GM12878 (cell line): ENCODE results near the gene TTC1. TPM values are rescaled to one million over a fixed set of nuclear protein-coding genes. Genes with fewer than 3 reads are reported as not detected.

ENCODE experiments used
- ATAC-seq: fragments of 200-7000 bp; cut with Tn5 transposase; 3 replicates; pipeline ENCODE4 v1.9.1; 2020; ENCODE audit warnings: mild to moderate bottlenecking, moderate library complexity
- BruUV-seq: library from RNA; stranded (reverse); fragments of 400-500 nt; replicated peaks from 2 replicates; lab custom pipeline; 2021; lab: Mats Ljungman, UMichigan
- CTCF ChIA-PET: fragments of 300-600 bp; sonication (Branson Sonifier 250); formaldehyde crosslinking; extraction: SDS; loops from one replicate; lab custom pipeline; 2021; ENCODE audit warnings: inconsistent platforms; lab: Yijun Ruan, JAX
- POLR2A ChIA-PET: fragments of 350-600 bp; formaldehyde crosslinking; extraction: SDS; loops from one replicate; lab custom pipeline; 2021; ENCODE audit warnings: inconsistent platforms; lab: Charles Lee
- RAD21 ChIA-PET: fragments of 300-600 bp; sonication (Branson Sonifier 250); formaldehyde crosslinking; loops from one replicate; lab custom pipeline; 2023; ENCODE audit warnings: antibody characterized with exemption; ENCODE audit not compliant: unreplicated experiment; lab: Charles Lee
- SMC1A ChIA-PET: fragments of 300-600 bp; sonication (Branson Sonifier 250); formaldehyde crosslinking; loops from one replicate; lab custom pipeline; 2023; ENCODE audit not compliant: unreplicated experiment, uncharacterized antibody; lab: Charles Lee
- DNase-seq: peaks from one replicate; pipeline ENCODE4 v3.0.0-alpha.2; 2011; ENCODE audit warnings: low read depth, low spot score
- FAIRE-seq: peaks from 3 replicates; lab custom pipeline; 2011; peaks lifted over from hg19 to GRCh38; lab: Jason Lieb, UNC
- H2AFZ ChIP-seq: 2 replicates; pipeline ENCODE4 v1.6.0; 2011; ENCODE audit warnings: low read depth, low read length, control low read depth; ENCODE audit not compliant: control insufficient read depth
- H3K27ac ChIP-seq: 2 replicates; pipeline ENCODE4 v1.5.1; 2011; ENCODE audit warnings: control low read depth; ENCODE audit not compliant: control insufficient read depth, insufficient read depth
- H3K27me3 ChIP-seq, 2 experiments: replicated peaks in 1 of 2; 2 replicates each; pipeline versions ENCODE4 v1.6.0 to v1.6.1; 2011; ENCODE audit warnings: low read length in 1 of 2; ENCODE audit not compliant: control insufficient read depth in 2 of 2, insufficient read depth in 2 of 2
- H3K36me3 ChIP-seq, 2 experiments: 2 replicates each; pipeline ENCODE4 v1.5.1; 2011; ENCODE audit warnings: low read length in 1 of 2; ENCODE audit not compliant: control insufficient read depth in 2 of 2, insufficient read depth in 2 of 2
- H3K4me1 ChIP-seq: 2 replicates; pipeline ENCODE4 v1.6.1; 2011; ENCODE audit warnings: mild to moderate bottlenecking, low read length, moderate library complexity, mixed read lengths; ENCODE audit not compliant: control insufficient read depth, insufficient read depth
- H3K4me2 ChIP-seq: 2 replicates; pipeline ENCODE4 v1.6.0; 2011; ENCODE audit warnings: control low read depth; ENCODE audit not compliant: control insufficient read depth, insufficient read depth
- H3K4me3 ChIP-seq: fragments of 200-600 bp; sonication (generic); 2 replicates; pipeline ENCODE4 v1.5.1; 2016
- H3K79me2 ChIP-seq: 2 replicates; pipeline ENCODE4 v1.6.0; 2011; ENCODE audit warnings: low read length; ENCODE audit not compliant: control insufficient read depth, insufficient read depth
- H3K9ac ChIP-seq: 2 replicates; pipeline ENCODE4 v1.8.0; 2011; ENCODE audit warnings: low read length, control low read depth, mixed read lengths; ENCODE audit not compliant: control insufficient read depth, insufficient read depth
- H3K9me3 ChIP-seq: replicated peaks from 3 replicates; pipeline ENCODE4 v1.5.1; 2011; ENCODE audit warnings: mild to moderate bottlenecking, low read length; ENCODE audit not compliant: control insufficient read depth, insufficient read depth
- H4K20me1 ChIP-seq: 2 replicates; pipeline ENCODE4 v1.6.0; 2011; ENCODE audit not compliant: control insufficient read depth, insufficient read depth
- BACH1 ChIP-seq: fragments of 450-650 bp; IDR thresholded peaks from 2 replicates; pipeline ENCODE4 v1.6.1; 2017; ENCODE audit warnings: mild to moderate bottlenecking, borderline replicate concordance
- BHLHE40 ChIP-seq, 2 experiments: fragments of 450-650 bp in 1 of 2; IDR thresholded peaks; 2 replicates each; pipeline ENCODE4 v1.6.1; 2011 to 2017; ENCODE audit warnings: low read depth in 2 of 2, borderline replicate concordance in 1 of 2, improper control_type of control experiment in 1 of 2, low read length in 1 of 2, mild to moderate bottlenecking in 1 of 2
- CREB1 ChIP-seq: IDR thresholded peaks from 2 replicates; pipeline ENCODE4 v1.6.1; 2012; ENCODE audit warnings: low read depth, mild to moderate bottlenecking, inconsistent platforms
- CTCF ChIP-seq, 3 experiments: IDR thresholded peaks in 2 of 3; conservative IDR thresholded peaks in 1 of 3; 2 replicates each; pipeline ENCODE4 v1.5.1; 2011; ENCODE audit warnings: low read depth in 3 of 3, low read length in 3 of 3, mild to moderate bottlenecking in 3 of 3, control low read depth in 2 of 3, moderate library complexity in 2 of 3, inconsistent platforms in 1 of 3, mixed read lengths in 1 of 3; ENCODE audit not compliant: control insufficient read depth in 2 of 3, insufficient read depth in 1 of 3; ENCODE audit errors: extremely low read depth in 1 of 3
- ESRRA ChIP-seq: IDR thresholded peaks from 2 replicates; pipeline ENCODE4 v1.6.1; 2012; ENCODE audit warnings: mild to moderate bottlenecking, low read length, improper control_type of control experiment
- HDAC6 ChIP-seq: fragments of 200-600 bp; sonication (generic); IDR thresholded peaks from one replicate; pipeline ENCODE4 v1.8.0; 2017; ENCODE audit warnings: antibody characterized with exemption; ENCODE audit not compliant: unreplicated experiment
- JUND ChIP-seq: IDR thresholded peaks from 2 replicates; pipeline ENCODE4 v1.6.1; 2012; ENCODE audit warnings: low read depth, mild to moderate bottlenecking, low read length, improper control_type of control experiment, moderate library complexity
- MLLT1 ChIP-seq: fragments of 450-650 bp; IDR thresholded peaks from 2 replicates; pipeline ENCODE4 v1.6.1; 2016; ENCODE audit warnings: mild to moderate bottlenecking
- PAX8 ChIP-seq: fragments of 450-650 bp; IDR thresholded peaks from 2 replicates; pipeline ENCODE4 v1.6.1; 2017; ENCODE audit warnings: mild to moderate bottlenecking, moderate library complexity
- RAD21 ChIP-seq: IDR thresholded peaks from 2 replicates; pipeline ENCODE4 v1.6.1; 2011; ENCODE audit warnings: mild to moderate bottlenecking, low read depth, low read length, moderate library complexity; ENCODE audit not compliant: insufficient read depth
- SMAD1 ChIP-seq: fragments of 450-650 bp; IDR thresholded peaks from 2 replicates; pipeline ENCODE4 v1.6.1; 2018; ENCODE audit warnings: mild to moderate bottlenecking, low read depth; ENCODE audit not compliant: partially characterized antibody
- SMARCA5 ChIP-seq: fragments of 450-650 bp; IDR thresholded peaks from 2 replicates; pipeline ENCODE4 v1.6.1; 2017; ENCODE audit warnings: mild to moderate bottlenecking
- SMC3 ChIP-seq: IDR thresholded peaks from 2 replicates; pipeline ENCODE4 v1.6.1; 2011; ENCODE audit warnings: low read length, improper control_type of control experiment, borderline replicate concordance
- SP1 ChIP-seq: IDR thresholded peaks from one replicate; pipeline ENCODE4 v1.6.1; 2011; ENCODE audit warnings: low read depth, low read length
- SREBF2 ChIP-seq: IDR thresholded peaks from 2 replicates; pipeline ENCODE4 v1.6.1; 2012; ENCODE audit warnings: mild to moderate bottlenecking, low read length
- SUZ12 ChIP-seq: fragments of 200-600 bp; sonication (generic); IDR thresholded peaks from one replicate; pipeline ENCODE4 v1.6.1; 2018; ENCODE audit warnings: antibody characterized with exemption, mild to moderate bottlenecking; ENCODE audit not compliant: unreplicated experiment
- TCF12 ChIP-seq: IDR thresholded peaks from 2 replicates; pipeline ENCODE4 v1.6.1; 2011; ENCODE audit warnings: low read depth, mild to moderate bottlenecking, low read length
- TCF3 ChIP-seq: IDR thresholded peaks from 2 replicates; pipeline ENCODE4 v1.6.1; 2012; ENCODE audit warnings: low read depth, mild to moderate bottlenecking, low read length, borderline replicate concordance; ENCODE audit not compliant: insufficient read depth
- YY1 ChIP-seq: IDR thresholded peaks from 2 replicates; pipeline ENCODE4 v1.6.1; 2011; ENCODE audit warnings: low read depth, mild to moderate bottlenecking, low read length
- WGBS: methylation state at CpG from one replicate; pipeline ENCODE4 v1.1.6; 2016; ENCODE audit warnings: low lambda C conversion rate; ENCODE audit not compliant: insufficient replicate concordance, insufficient coverage; ENCODE audit errors: missing lambda C conversion rate; 5-methylcytosine and 5-hydroxymethylcytosine counted together
- in situ Hi-C: fragments of 300-500 bp; cut with MboI; formaldehyde crosslinking; loops from 9 replicates; pipeline ENCODE4 v1.14.3; 2018; ENCODE audit warnings: mixed read lengths
- intact Hi-C: fragments of 100-400 bp; cut with micrococcal nuclease; formaldehyde crosslinking; loops from one replicate; pipeline ENCODE4 v1.14.2; 2022; ENCODE audit not compliant: unreplicated experiment
- polyA plus RNA-seq, 11 experiments: library from polyadenylated mRNA; depleted of rRNA in 4 of 11; unstranded in 6 of 11; stranded (reverse) in 5 of 11; fragments of >200 nt; fragmentation: Nextera tagmentation in 4 of 11; fragmentation: Illumina TruSeq in 1 of 11; extraction: Ambion mirVana in 4 of 11; extraction: Trizol in 1 of 11; gene quantifications; 1 replicate in 1 of 11; 2 replicates in 10 of 11; pipeline versions ENCODE4 v1.2.1 to v1.2.3, GENCODE V29; 2011 to 2016; ENCODE audit warnings: inconsistent platforms in 2 of 11, missing spikeins in 2 of 11, low read depth in 1 of 11
- total RNA-seq, 4 experiments: library from RNA; depleted of rRNA in 3 of 4; stranded (reverse); fragments of >200 nt in 3 of 4; fragmentation: Illumina TruSeq in 1 of 4; extraction: Trizol in 1 of 4; gene quantifications; 2 replicates each; pipeline versions ENCODE4 v1.2.1 to v1.2.3, GENCODE V29; 2013 to 2021

Gene TTC1
- total and polyA plus RNA-seq, 10 of the 15 experiments (the other 5 are each of a cell fraction or from before 2014, with no cell fraction given), result 46.6 to 160 (median 92.3) TPM

DNA sequence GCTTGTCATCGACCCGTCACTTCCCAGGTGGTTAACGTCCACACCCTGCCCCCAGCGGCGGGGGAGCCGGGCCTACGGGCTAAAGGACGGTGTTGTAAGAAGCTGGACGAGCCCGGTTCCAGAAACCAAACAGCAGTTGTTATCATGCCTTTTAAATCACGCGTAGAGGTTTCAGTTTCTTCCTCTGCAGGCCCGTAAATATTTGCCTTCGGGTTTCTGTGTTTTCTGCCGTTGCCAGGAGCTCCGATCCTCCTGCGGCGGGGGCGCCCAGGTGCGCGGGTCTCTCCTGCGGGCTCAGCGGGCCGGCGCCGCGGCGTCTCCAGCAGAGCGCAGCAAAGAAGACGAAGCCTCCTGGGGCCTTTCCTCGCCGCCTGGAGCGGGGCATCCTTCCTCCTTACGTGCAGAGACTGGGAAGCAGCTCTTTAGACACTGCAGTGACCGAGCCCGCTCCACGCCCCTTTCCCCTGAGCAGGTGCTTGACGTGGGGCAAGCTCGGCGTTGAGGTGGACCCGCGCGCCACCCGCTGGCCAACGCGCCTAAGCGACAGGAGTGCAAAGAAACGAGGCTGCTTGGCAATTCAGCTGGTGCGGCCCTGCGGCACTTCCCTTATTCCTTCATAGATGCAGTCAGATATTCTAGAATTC lies 21.8 kb upstream of the TTC1 start:
- BruUV-seq, result no TSS peak
- under 1% methylated on average over 50 of the region's 50 CpGs for WGBS
- CTCF ChIA-PET, result interaction anchor here (0.5 to 3.8 kb wide), 32 partner anchors 9 to 1924 kb away, joined by 3 to 29 read pairs (median 4); partner anchors contain the start of gene TTC1
- POLR2A ChIA-PET, result no interaction called here
- in situ Hi-C loops, result loop anchor here (5.0 to 10.0 kb wide), 3 partner anchors 540 to 832 kb away; no protein-coding TSS in a partner anchor
- no peaks in the 10 kb centered on the region; the same call in 2 of the 3 replicates for H3K9me3 ChIP-seq
- FAIRE-seq, result no peak
- peak; percentile 99 for ATAC-seq
- H3K27me3 ChIP-seq, result peaks cover 3 to 4% of the 10 kb centered on the region in 2 experiments
- peak; percentile 8 for DNase-seq
- RAD21 ChIA-PET, result interaction anchor here (0.6 to 3.3 kb wide), 17 partner anchors 9 to 930 kb away, joined by 3 to 22 read pairs (median 3); no protein-coding TSS in a partner anchor
- SMC1A ChIA-PET, result interaction anchor here (0.5 to 2.4 kb wide), 17 partner anchors 10 to 830 kb away, joined by 3 to 20 read pairs (median 3); no protein-coding TSS in a partner anchor
- no peaks in the 10 kb centered on the region for H3K79me2 ChIP-seq
- peak overlapping the region; percentile 58; the same call in 1 of the 2 replicates for H3K4me3 ChIP-seq
- no peaks in the 10 kb centered on the region for H3K36me3 ChIP-seq
- H3K27ac ChIP-seq, result no peak overlapping the region
- H3K9ac ChIP-seq, result no peak overlapping the region
- intact Hi-C loops, result loop anchor here (1.0 to 2.0 kb wide), 4 partner anchors 470 to 830 kb away; no protein-coding TSS in a partner anchor
- peak overlapping the region; percentile 53 for H2AFZ ChIP-seq
- H4K20me1 ChIP-seq, result no peaks in the 10 kb centered on the region
- H3K4me2 ChIP-seq, result peak overlapping the region; percentile 85
- no peaks in the 10 kb centered on the region for H3K4me1 ChIP-seq
- TF ChIP-seq TCF3 (peak; percentile 9; the same call in 1 of the 2 replicates), YY1 (0 out of 2 replicates have a peak, but pooled peaks have one; percentile 32), CTCF (IDR thresholded peaks at IDR 0.05 in 2 of 3, conservative IDR thresholded peaks at IDR 0.05 in 1 of 3; ENCODE audit: control insufficient read depth in 2 of 3, extremely low read depth in 1 of 3, insufficient read depth in 1 of 3, low read depth in 3 of 3, low read length in 3 of 3) (peak; percentile 77 to 86 (median 80)), TCF12 (0 out of 2 replicates have a peak, but pooled peaks have one; percentile 26), BACH1 (no peak), ESRRA (no peak), MLLT1 (no peak), BHLHE40 (IDR thresholded peaks at IDR 0.05; ENCODE audit: borderline replicate concordance in 1 of 2, low read depth in 2 of 2, low read length in 1 of 2) (peak in 1 of 2 experiments; percentile 32; a peak in 1 of 4 replicates), JUND (no peak), SMARCA5 (peak; percentile 24; the same call in 1 of the 2 replicates), SREBF2 (no peak), PAX8 (no peak), HDAC6 (peak; percentile 59), RAD21 (peak; percentile 75), SUZ12 (no peak), CREB1 (0 out of 2 replicates have a peak, but pooled peaks have one; percentile 20), SMAD1 (no peak), SMC3 (peak; percentile 74), SP1 (no peak)
